OCI-M1 (cell line): ENCODE measurements around the gene RWDD4.
A peak's percentile ranks its signal among the peaks of the same experiment; 100 is the strongest.

Experiments
- DNase-seq: peaks from one replicate; lab custom pipeline; 2025; lab: John Stamatoyannopoulos, UW

Gene RWDD4

GRCh38 chr4:183659029-183659871, at the start of gene RWDD4, which contains the start of gene TRAPPC11:
TSS of gene RWDD4 (minus strand) at chr4:183659185. CDS start at chr4:183658952, 233 bp downstream.
TSS of gene TRAPPC11 (plus strand) at chr4:183659293. CDS start at chr4:183663868, 4,575 bp downstream.
- DNase-seq = peak; percentile 99

- DNase-seq = no peak
Measured at GRCh38 chr4:183702492-183702891, 43.5 kb upstream of the RWDD4 start.

- DNase-seq = no peak
Measured at GRCh38 chr4:183700407-183700806, 41.4 kb upstream of the RWDD4 start.

- DNase-seq = no peak
Measured at GRCh38 chr4:183698909-183699308, 39.9 kb upstream of the RWDD4 start.

- no peak for DNase-seq
Measured at GRCh38 chr4:183691897-183692296, 32.9 kb upstream of the RWDD4 start.

- DNase-seq = no peak
Measured at GRCh38 chr4:183691006-183691405, 32.0 kb upstream of the RWDD4 start.

- no peak for DNase-seq
Measured at GRCh38 chr4:183688216-183688615, 29.2 kb upstream of the RWDD4 start.

GRCh38 chr4:183686461-183686860, 27.5 kb upstream of the RWDD4 start:
- DNase-seq = no peak

GRCh38 chr4:183681119-183681518, 22.1 kb upstream of the RWDD4 start:
- no peak for DNase-seq

GRCh38 chr4:183675625-183676024, 16.6 kb upstream of the RWDD4 start:
- DNase-seq = no peak

- DNase-seq = peak; percentile 25
Measured at GRCh38 chr4:183674153-183674552, 15.2 kb upstream of the RWDD4 start.

GRCh38 chr4:183670960-183671555, 12.1 kb upstream of the RWDD4 start:
- no peak for DNase-seq

- no peak for DNase-seq
Measured at GRCh38 chr4:183670251-183670650, 11.3 kb upstream of the RWDD4 start.

- DNase-seq = no peak
Measured at GRCh38 chr4:183666088-183666487, 7.1 kb upstream of the RWDD4 start.

- no peak for DNase-seq
Measured at GRCh38 chr4:183659872-183660242, 872 bp upstream of the RWDD4 start.

- peak; percentile 50 for DNase-seq
Measured at GRCh38 chr4:183658362-183659028, 490 bp downstream of the RWDD4 start.

GRCh38 chr4:183657564-183657963, 1.4 kb downstream of the RWDD4 start:
- DNase-seq = peak; percentile 67

- DNase-seq = no peak
Measured at GRCh38 chr4:183645326-183645725, 13.7 kb downstream of the RWDD4 start.

GRCh38 chr4:183639291-183639690, 19.7 kb downstream of the RWDD4 start:
- DNase-seq = no peak

- DNase-seq = no peak
Measured at GRCh38 chr4:183638436-183638835, 20.5 kb downstream of the RWDD4 start.

GRCh38 chr4:183637461-183637860, 21.5 kb downstream of the RWDD4 start:
- DNase-seq = no peak

GRCh38 chr4:183636923-183637322, 22.1 kb downstream of the RWDD4 start:
- no peak for DNase-seq

GRCh38 chr4:183636503-183636902, 22.5 kb downstream of the RWDD4 start:
- DNase-seq = no peak
